HCT116 (cell line): ENCODE results near the gene STX16. TPM values are rescaled to one million over a fixed set of nuclear protein-coding genes. Genes with fewer than 3 reads are reported as not detected.

ENCODE experiments used
- ATAC-seq: fragments of 200-7000 bp; cut with Tn5 transposase; 2 replicates; pipeline ENCODE4 v1.9.1; 2020; ENCODE audit warnings: mild to moderate bottlenecking, moderate library complexity
- BruUV-seq: library from RNA; stranded (reverse); fragments of 400-500 nt; replicated peaks from 2 replicates; lab custom pipeline; 2021; lab: Mats Ljungman, UMichigan
- CTCF ChIA-PET: fragments of 300-600 bp; sonication (Branson Sonifier 250); formaldehyde crosslinking; loops from one replicate; lab custom pipeline; 2021; ENCODE audit warnings: antibody characterized with exemption; lab: Charles Lee
- POLR2A ChIA-PET: fragments of 300-600, 350-600 bp; sonication (Branson Sonifier 250); formaldehyde crosslinking; loops from one replicate; lab custom pipeline; 2021; ENCODE audit warnings: antibody characterized with exemption; lab: Charles Lee
- RAD21 ChIA-PET, 2 experiments: fragments of 300-600 bp; sonication (Branson Sonifier 250); formaldehyde crosslinking; loops; one replicate each; lab custom pipeline; 2023; ENCODE audit warnings: low total read pairs in 2 of 2; ENCODE audit not compliant: uncharacterized antibody in 2 of 2, unreplicated experiment in 2 of 2, low non-redundant PET in 1 of 2; lab: Charles Lee
- DNase-seq: peaks from one replicate; pipeline ENCODE4 v3.0.0-alpha.2; 2010; ENCODE audit warnings: low read depth, low spot score
- H2AFZ ChIP-seq: fragments of 200-600 bp; shearing (Covaris generic), sonication (generic); 2 replicates; pipeline ENCODE4 v1.6.1; 2017; ENCODE audit warnings: low read depth, mixed run types, mixed read lengths, antibody characterized with exemption, low read length; ENCODE audit not compliant: poor library complexity, severe bottlenecking
- H3K27ac ChIP-seq: 2 replicates; pipeline ENCODE4 v1.5.1; 2012; ENCODE audit warnings: low read depth, low read length
- H3K27me3 ChIP-seq: fragments of 200-600 bp; sonication (generic); 2 replicates; pipeline ENCODE4 v1.6.1; 2016; ENCODE audit warnings: mixed run types, low read length, mixed read lengths; ENCODE audit not compliant: insufficient read depth
- H3K36me3 ChIP-seq, 2 experiments: fragments of 200-500 bp in 1 of 2; fragments of 200-600 bp in 1 of 2; sonication (Bioruptor generic) in 1 of 2; sonication (generic) in 1 of 2; 2 replicates each; pipeline versions ENCODE4 v1.5.1 to v1.6.1; 2014 to 2016; ENCODE audit warnings: low read length in 2 of 2, inconsistent platforms in 1 of 2, mixed read lengths in 1 of 2, mixed run types in 1 of 2; ENCODE audit not compliant: insufficient read depth in 2 of 2, control insufficient read depth in 1 of 2
- H3K4me1 ChIP-seq, 2 experiments: fragments of 200-600 bp in 1 of 2; sonication (generic) in 1 of 2; 2 replicates each; pipeline versions ENCODE4 v1.5.1 to v1.6.1; 2012 to 2017; ENCODE audit warnings: low read length in 2 of 2, inconsistent platforms in 1 of 2, mild to moderate bottlenecking in 1 of 2, mixed read lengths in 1 of 2, mixed run types in 1 of 2, moderate library complexity in 1 of 2; ENCODE audit not compliant: insufficient read depth in 2 of 2, control insufficient read depth in 1 of 2
- H3K4me2 ChIP-seq: fragments of 200-600 bp; sonication (generic); 2 replicates; pipeline ENCODE4 v1.6.1; 2017; ENCODE audit warnings: mixed run types, low read length, mixed read lengths
- H3K4me3 ChIP-seq, 2 experiments: fragments of 200-600 bp in 1 of 2; sonication (generic) in 1 of 2; replicated peaks in 1 of 2; 2 replicates each; pipeline ENCODE4 v1.5.1; 2011 to 2016; ENCODE audit warnings: low read length in 2 of 2, control low read depth in 1 of 2, low read depth in 1 of 2, mild to moderate bottlenecking in 1 of 2, mixed read lengths in 1 of 2, mixed run types in 1 of 2
- H3K79me2 ChIP-seq: fragments of 200-600 bp; sonication (generic); 2 replicates; pipeline ENCODE4 v1.6.1; 2017; ENCODE audit warnings: mild to moderate bottlenecking, mixed run types, low read length, moderate library complexity, mixed read lengths; ENCODE audit not compliant: insufficient read depth
- H3K9ac ChIP-seq: fragments of 200-600 bp; sonication (generic); 2 replicates; pipeline ENCODE4 v1.6.1; 2016; ENCODE audit warnings: low read length, mixed read lengths
- H3K9me2 ChIP-seq: fragments of 200-600 bp; sonication (generic), shearing (Covaris generic); 2 replicates; pipeline ENCODE4 v1.6.1; 2017; ENCODE audit warnings: mixed run types, mild to moderate bottlenecking, moderate library complexity; ENCODE audit not compliant: insufficient read depth
- H3K9me3 ChIP-seq, 2 experiments: fragments of 200-500 bp in 1 of 2; fragments of 200-600 bp in 1 of 2; sonication (Bioruptor generic) in 1 of 2; sonication (generic) in 1 of 2; 2 replicates each; pipeline ENCODE4 v1.6.1; 2014 to 2017; ENCODE audit warnings: low read length in 2 of 2, mixed read lengths in 2 of 2, inconsistent platforms in 1 of 2, low read depth in 1 of 2, mild to moderate bottlenecking in 1 of 2, mixed run types in 1 of 2, moderate library complexity in 1 of 2; ENCODE audit not compliant: control insufficient read depth in 1 of 2, insufficient read depth in 1 of 2
- H4K20me1 ChIP-seq: fragments of 200-600 bp; sonication (generic), shearing (Covaris generic); 2 replicates; pipeline ENCODE4 v1.6.1; 2017; ENCODE audit warnings: mixed run types, mild to moderate bottlenecking, moderate library complexity; ENCODE audit not compliant: insufficient read depth
- ATF3 ChIP-seq: IDR thresholded peaks from 2 replicates; pipeline ENCODE4 v1.6.1; 2012
- CBX3 ChIP-seq: IDR thresholded peaks from 2 replicates; pipeline ENCODE4 v1.6.1; 2012; ENCODE audit warnings: low read depth
- CEBPB ChIP-seq: IDR thresholded peaks from 2 replicates; pipeline ENCODE4 v1.6.1; 2012; ENCODE audit warnings: low read depth
- EGR1 ChIP-seq: IDR thresholded peaks from 2 replicates; pipeline ENCODE4 v1.6.1; 2012; ENCODE audit warnings: low read depth
- ELF1 ChIP-seq: IDR thresholded peaks from 2 replicates; pipeline ENCODE4 v1.6.1; 2012; ENCODE audit warnings: low read depth, borderline replicate concordance
- EZH2 ChIP-seq: fragments of 200-600 bp; sonication (generic); IDR thresholded peaks from 2 replicates; pipeline ENCODE4 v1.6.1; 2017; ENCODE audit warnings: antibody characterized with exemption, mixed run types
- EZH2phosphoT487 ChIP-seq: fragments of 200-600 bp; IDR thresholded peaks from 2 replicates; pipeline ENCODE4 v1.6.1; 2018; ENCODE audit warnings: antibody characterized with exemption, borderline replicate concordance
- JUND ChIP-seq: IDR thresholded peaks from 2 replicates; pipeline ENCODE4 v1.6.1; 2012
- POLR2A ChIP-seq: IDR thresholded peaks from 2 replicates; pipeline ENCODE4 v1.7.0; 2011; ENCODE audit warnings: borderline replicate concordance; ENCODE audit not compliant: insufficient read depth, insufficient read length; ENCODE audit errors: extremely low read depth
- POLR2AphosphoS5 ChIP-seq: IDR thresholded peaks from 2 replicates; pipeline ENCODE4 v1.6.1; 2011; ENCODE audit warnings: mild to moderate bottlenecking, low read depth, low read length, moderate library complexity
- SIN3A ChIP-seq: IDR thresholded peaks from 2 replicates; pipeline ENCODE4 v1.6.1; 2012; ENCODE audit warnings: low read depth
- SP1 ChIP-seq: IDR thresholded peaks from 2 replicates; pipeline ENCODE4 v1.6.1; 2012; ENCODE audit warnings: low read depth
- SRF ChIP-seq: IDR thresholded peaks from 2 replicates; pipeline ENCODE4 v1.6.1; 2012; ENCODE audit warnings: low read depth
- TCF7L2 ChIP-seq: IDR thresholded peaks from 2 replicates; pipeline ENCODE4 v1.7.0; 2011; ENCODE audit warnings: borderline replicate concordance, inconsistent platforms; ENCODE audit not compliant: insufficient read depth, insufficient read length; ENCODE audit errors: extremely low read depth
- ZBTB33 ChIP-seq: IDR thresholded peaks from 2 replicates; pipeline ENCODE4 v1.6.1; 2011; ENCODE audit warnings: mild to moderate bottlenecking, low read length, moderate library complexity; ENCODE audit not compliant: insufficient replicate concordance; ENCODE audit errors: extremely low read depth
- ZFX ChIP-seq: fragments of 450-650 bp; IDR thresholded peaks from 2 replicates; pipeline ENCODE4 v1.6.1; 2017
- ZNF274 ChIP-seq: fragments of 200-500 bp; sonication (Bioruptor generic); IDR thresholded peaks from 2 replicates; pipeline ENCODE4 v1.6.1; 2014; ENCODE audit warnings: mild to moderate bottlenecking, low read depth, low read length, inconsistent platforms
- intact Hi-C: fragments of 100-400 bp; cut with micrococcal nuclease; formaldehyde crosslinking; loops from 2 replicates; pipeline ENCODE4 v1.10.0; 2022
- total RNA-seq: library from RNA; stranded (reverse); gene quantifications from one replicate; pipeline ENCODE4 v1.2.1, GENCODE V29; 2021; ENCODE audit not compliant: unreplicated experiment
- TF ChIP-seq, protein P1 (sequence below), 3 experiments: fragments of 200-600 bp in 1 of 3; sonication (generic) in 1 of 3; IDR thresholded peaks in 2 of 3; conservative IDR thresholded peaks in 1 of 3; 2 replicates each; pipeline ENCODE4 v1.5.1; 2012 to 2017; ENCODE audit warnings: low read depth in 2 of 3, low read length in 2 of 3, antibody characterized with exemption in 1 of 3, borderline replicate concordance in 1 of 3, control low read depth in 1 of 3, mild to moderate bottlenecking in 1 of 3, mixed read lengths in 1 of 3, mixed run types in 1 of 3, moderate library complexity in 1 of 3; ENCODE audit not compliant: insufficient read depth in 1 of 3
- TF ChIP-seq, protein P2 (sequence below): IDR thresholded peaks from 2 replicates; pipeline ENCODE4 v1.6.1; 2012; ENCODE audit warnings: low read depth
- TF ChIP-seq, protein P3 (sequence below): IDR thresholded peaks from 2 replicates; pipeline ENCODE4 v1.6.1; 2012

Gene STX16
- total RNA-seq, 1 experiment from 2014 or later: 55.1 TPM

DNA sequence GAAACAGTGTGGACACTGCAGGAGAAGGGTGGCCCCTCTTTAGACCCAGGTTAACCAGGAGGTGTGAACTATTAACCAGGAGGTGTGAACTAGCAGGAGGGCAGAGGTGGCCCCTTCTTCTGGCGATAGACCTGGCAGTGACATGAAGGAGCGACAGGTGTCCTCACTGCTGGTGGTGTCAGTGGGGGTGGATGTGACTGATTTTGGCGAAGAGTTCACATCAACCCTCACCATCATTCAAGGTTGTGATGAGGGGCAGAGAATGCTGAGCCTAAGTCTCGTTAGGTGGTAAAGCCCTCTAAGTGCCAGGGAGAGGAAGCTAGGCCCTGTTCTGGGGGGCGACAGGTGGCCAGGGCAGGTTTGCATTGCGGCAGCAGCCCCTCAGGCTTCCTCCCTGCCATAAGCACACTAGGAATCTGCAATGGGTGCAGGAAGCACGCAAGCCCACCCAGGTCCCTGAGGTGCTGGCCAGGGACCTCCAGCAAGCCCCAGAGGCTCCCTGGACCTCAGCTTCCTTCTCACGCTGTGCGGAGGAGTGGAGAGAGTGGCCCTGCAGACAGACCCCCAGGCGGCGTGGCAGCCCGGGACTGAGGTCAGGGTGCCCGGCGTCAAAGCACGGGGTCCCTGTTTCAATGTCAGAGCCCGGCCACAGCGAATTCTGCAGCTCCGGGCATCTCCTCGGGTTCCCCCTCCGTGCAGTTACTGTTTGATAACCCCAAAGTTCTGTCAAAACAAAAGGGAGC lies 55.2 kb downstream of the STX16 start:
- CTCF ChIA-PET: no interaction called here
- Histone ChIP-seq H3K79me2 (no peaks in the 10 kb centered on the region), H4K20me1 (no peaks in the 10 kb centered on the region), H3K9me2 (no peaks in the 10 kb centered on the region), H3K4me1 (no peaks in the 10 kb centered on the region), H2AFZ (no peak overlapping the region), H3K27ac (no peak overlapping the region), H3K27me3 (no peaks in the 10 kb centered on the region), H3K9me3 (no peaks in the 10 kb centered on the region), H3K4me2 (no peak overlapping the region), H3K9ac (no peak overlapping the region), H3K36me3 (peaks cover 0 to 2% of the 10 kb centered on the region in 2 experiments; a peak in 1 of 4 replicates), H3K4me3 (no peak overlapping the region)
- TF ChIP-seq SRF: no peak
- no peak for TF ChIP-seq POLR2AphosphoS5
- TF ChIP-seq ZBTB33: no peak
- no peak for TF ChIP-seq ELF1
- no peak for TF ChIP-seq ZFX
- no peak for TF ChIP-seq CEBPB
- TF ChIP-seq EZH2phosphoT487: no peak
- no peak for TF ChIP-seq SIN3A
- no peak for TF ChIP-seq SP1
- TF ChIP-seq JUND: no peak
- no peak for TF ChIP-seq TCF7L2
- TF ChIP-seq ATF3: no peak
- TF ChIP-seq POLR2A: no peak
- no peak for TF ChIP-seq CBX3
- no peak for TF ChIP-seq EGR1
- TF ChIP-seq, protein P1, sequence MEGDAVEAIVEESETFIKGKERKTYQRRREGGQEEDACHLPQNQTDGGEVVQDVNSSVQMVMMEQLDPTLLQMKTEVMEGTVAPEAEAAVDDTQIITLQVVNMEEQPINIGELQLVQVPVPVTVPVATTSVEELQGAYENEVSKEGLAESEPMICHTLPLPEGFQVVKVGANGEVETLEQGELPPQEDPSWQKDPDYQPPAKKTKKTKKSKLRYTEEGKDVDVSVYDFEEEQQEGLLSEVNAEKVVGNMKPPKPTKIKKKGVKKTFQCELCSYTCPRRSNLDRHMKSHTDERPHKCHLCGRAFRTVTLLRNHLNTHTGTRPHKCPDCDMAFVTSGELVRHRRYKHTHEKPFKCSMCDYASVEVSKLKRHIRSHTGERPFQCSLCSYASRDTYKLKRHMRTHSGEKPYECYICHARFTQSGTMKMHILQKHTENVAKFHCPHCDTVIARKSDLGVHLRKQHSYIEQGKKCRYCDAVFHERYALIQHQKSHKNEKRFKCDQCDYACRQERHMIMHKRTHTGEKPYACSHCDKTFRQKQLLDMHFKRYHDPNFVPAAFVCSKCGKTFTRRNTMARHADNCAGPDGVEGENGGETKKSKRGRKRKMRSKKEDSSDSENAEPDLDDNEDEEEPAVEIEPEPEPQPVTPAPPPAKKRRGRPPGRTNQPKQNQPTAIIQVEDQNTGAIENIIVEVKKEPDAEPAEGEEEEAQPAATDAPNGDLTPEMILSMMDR (IDR thresholded peaks at IDR 0.05 in 2 of 3, conservative IDR thresholded peaks at IDR 0.05 in 1 of 3; ENCODE audit: borderline replicate concordance in 1 of 3, insufficient read depth in 1 of 3, low read depth in 2 of 3, low read length in 2 of 3): no peak
- TF ChIP-seq, protein P2, sequence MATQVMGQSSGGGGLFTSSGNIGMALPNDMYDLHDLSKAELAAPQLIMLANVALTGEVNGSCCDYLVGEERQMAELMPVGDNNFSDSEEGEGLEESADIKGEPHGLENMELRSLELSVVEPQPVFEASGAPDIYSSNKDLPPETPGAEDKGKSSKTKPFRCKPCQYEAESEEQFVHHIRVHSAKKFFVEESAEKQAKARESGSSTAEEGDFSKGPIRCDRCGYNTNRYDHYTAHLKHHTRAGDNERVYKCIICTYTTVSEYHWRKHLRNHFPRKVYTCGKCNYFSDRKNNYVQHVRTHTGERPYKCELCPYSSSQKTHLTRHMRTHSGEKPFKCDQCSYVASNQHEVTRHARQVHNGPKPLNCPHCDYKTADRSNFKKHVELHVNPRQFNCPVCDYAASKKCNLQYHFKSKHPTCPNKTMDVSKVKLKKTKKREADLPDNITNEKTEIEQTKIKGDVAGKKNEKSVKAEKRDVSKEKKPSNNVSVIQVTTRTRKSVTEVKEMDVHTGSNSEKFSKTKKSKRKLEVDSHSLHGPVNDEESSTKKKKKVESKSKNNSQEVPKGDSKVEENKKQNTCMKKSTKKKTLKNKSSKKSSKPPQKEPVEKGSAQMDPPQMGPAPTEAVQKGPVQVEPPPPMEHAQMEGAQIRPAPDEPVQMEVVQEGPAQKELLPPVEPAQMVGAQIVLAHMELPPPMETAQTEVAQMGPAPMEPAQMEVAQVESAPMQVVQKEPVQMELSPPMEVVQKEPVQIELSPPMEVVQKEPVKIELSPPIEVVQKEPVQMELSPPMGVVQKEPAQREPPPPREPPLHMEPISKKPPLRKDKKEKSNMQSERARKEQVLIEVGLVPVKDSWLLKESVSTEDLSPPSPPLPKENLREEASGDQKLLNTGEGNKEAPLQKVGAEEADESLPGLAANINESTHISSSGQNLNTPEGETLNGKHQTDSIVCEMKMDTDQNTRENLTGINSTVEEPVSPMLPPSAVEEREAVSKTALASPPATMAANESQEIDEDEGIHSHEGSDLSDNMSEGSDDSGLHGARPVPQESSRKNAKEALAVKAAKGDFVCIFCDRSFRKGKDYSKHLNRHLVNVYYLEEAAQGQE: no peak
- no peak for TF ChIP-seq ZNF274
- TF ChIP-seq, protein P3, sequence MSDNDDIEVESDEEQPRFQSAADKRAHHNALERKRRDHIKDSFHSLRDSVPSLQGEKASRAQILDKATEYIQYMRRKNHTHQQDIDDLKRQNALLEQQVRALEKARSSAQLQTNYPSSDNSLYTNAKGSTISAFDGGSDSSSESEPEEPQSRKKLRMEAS: no peak
- no peak for TF ChIP-seq EZH2
- RAD21 ChIA-PET: no interaction called here
- intact Hi-C loops: no loop called here
- DNase-seq: no peak
- no TSS peak for BruUV-seq
- POLR2A ChIA-PET: no interaction called here
- no peak for ATAC-seq
